GM19193 (cell line): Measurements from ENCODE around the gene HUNK.

Source experiments
- POLR2A ChIP-seq: IDR thresholded peaks from 4 replicates; pipeline ENCODE4 v1.6.1; 2011; ENCODE audit not compliant: insufficient read depth, insufficient read length; ENCODE audit errors: extremely low read depth

HUNK gene

DNA sequence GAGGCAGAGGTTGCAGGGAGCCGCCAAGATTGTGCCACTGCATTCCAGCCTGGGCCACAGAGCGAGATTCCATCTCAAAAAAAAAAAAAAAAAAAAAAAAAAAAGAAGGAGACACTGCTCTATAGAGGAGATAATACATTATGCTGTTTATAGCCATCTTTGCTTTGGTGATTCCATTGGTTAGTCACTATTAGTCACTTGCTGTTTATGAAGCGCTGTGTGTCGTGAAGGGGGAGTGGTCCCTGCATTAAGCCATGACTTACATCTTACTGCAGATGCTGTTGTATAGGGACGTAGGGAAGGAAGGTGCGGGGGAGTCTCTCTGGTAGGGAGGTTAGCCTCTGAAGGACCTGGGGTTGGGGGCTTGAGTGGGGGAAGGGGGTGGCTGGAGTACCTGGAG, 48.3 kb downstream of the HUNK start:
- no peak for TF ChIP-seq POLR2A

DNA sequence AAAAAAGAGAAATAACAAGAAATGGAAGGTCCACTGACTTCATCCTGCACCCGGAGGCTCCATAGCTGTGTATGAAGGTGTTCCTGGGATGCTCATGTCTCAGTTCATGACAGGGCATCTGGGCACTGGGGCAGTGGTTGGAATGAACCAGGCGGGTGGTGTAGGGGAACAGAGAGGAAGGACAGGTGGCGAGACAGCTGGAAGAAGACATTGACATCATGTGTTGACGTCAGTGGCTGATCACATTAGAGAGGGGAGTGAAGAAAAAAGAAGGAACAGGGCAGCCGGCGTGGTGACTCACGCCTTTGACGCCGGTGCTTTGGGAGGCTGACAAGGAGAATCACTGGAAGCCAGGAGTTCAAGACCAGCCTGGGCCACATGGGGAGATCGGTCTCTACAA, 50.1 kb downstream of the HUNK start:
- TF ChIP-seq POLR2A, result no peak

DNA sequence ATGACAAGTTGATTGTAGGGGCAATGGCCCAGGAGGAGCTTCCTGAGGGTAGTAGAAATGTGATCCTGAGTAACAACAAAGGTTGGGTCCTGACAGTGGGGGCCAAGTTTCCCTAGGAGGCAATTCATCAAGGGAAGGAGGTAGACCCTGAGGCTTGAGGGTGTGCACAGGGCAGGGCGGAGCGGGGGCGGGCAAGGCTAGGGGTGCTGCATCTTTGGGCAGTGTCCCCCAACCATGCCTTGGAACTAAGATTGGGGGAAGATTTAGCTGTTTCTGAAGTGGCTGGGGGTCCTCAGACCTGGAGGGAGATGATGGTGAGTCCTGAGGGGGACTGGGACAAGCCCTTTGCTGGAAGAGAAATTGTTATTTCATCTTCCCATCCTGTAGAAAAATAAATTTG, 50.9 kb downstream of the HUNK start:
- no peak for TF ChIP-seq POLR2A

DNA sequence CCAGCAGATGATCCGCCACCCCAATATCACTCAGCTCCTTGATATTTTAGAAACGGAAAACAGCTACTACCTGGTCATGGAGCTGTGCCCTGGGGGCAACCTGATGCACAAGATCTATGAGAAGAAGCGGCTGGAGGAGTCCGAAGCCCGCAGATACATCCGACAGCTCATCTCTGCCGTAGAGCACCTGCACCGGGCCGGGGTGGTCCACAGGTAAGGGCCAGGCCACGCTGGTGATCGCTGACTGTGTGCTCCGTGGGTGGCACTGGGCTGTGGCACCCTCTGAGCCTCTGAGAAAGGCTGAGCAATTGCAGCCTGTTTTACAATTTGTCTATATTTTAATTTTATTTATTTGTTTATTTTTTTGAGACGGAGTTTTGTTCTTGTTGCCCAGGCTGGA, 51.7 kb downstream of the HUNK start:
- TF ChIP-seq POLR2A, result no peak

DNA sequence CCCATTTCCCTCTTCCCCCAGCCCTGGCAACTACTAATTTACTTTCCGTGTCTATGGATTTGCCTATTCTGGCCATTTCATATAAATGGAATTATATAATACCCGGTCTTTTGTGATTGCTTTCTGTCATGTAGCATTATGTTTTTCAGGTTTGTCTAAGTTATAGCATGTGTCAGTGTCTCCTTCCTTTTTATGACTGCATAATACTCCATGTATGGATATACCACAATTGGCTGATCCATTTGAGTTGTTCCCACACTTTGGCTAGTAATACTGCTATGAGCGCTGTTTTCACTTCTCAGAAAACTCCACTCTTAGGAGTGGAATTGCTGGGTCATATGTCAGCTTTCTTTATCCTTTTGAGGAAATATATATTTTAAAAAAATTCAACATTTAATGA, 53.7 kb downstream of the HUNK start:
- TF ChIP-seq POLR2A, result no peak

DNA sequence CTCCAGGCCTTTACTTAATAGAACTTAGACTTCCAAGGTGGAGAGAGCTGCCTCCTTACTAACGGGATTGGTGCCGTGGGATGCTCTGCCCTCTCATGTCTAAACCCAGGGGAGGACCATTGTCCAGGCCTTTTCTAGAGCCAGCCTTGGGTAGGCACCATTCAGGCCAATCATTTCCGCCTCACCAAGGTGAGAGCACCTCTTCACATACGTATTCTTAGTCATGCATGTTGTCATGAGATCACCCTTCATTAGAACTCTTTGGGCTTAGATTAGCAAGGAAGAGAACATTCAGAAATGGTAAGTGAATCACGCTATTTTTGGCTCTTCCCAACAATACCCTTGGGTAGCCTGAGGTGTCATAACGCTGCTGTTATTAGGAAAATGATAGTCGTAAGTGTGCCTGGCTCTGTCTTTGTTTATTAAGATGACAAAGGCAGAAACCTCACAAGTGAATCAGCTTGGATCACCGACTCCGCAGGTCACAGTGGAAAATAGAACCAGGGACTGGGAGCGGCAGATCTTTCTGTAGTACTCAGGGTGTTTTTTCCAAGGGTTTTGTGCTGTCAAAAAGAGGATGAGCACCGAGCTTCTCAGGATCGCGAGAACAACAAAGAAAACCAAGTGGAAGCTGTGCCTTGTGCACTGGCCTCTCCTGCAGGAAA, 55.0 kb downstream of the HUNK start:
- no peak for TF ChIP-seq POLR2A

DNA sequence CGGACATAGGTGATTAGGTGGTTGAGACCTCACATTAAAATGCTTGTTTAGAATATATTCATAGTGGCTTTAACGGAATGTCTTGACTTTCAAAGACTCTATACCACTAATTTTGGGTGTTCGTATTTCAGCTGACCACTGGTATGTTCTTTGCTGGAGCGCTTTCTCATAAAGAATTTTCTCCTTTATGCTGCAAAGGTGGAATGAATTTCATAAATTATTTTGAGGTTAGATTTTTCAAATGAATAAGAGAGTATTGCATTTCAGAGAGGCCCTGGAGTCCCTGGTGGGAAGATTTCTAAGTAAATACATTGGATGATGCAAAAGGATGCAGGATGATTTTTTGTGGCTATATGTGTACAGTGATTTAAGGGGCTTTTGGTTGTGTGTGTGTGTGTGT, 55.8 kb downstream of the HUNK start:
- no peak for TF ChIP-seq POLR2A

DNA sequence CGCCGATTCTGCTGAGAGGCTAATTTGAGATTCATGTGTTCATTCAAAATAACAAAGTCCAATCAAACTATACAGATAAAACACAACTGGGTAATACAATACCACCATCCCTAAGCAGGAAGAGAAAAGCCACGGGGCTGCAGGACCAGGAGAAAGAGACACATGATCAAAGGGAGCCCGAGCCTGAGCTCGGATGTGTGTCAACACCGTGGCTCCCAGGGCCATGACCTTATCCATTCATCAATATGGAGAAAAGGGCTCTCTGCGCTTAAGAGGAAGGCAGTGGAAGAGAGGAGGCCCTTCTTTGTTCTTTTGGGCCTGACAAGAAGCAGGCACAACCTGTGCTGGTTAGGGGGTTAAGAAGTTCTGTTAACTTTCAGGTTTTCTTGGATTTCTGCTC, 56.7 kb downstream of the HUNK start:
- TF ChIP-seq POLR2A, result no peak

DNA sequence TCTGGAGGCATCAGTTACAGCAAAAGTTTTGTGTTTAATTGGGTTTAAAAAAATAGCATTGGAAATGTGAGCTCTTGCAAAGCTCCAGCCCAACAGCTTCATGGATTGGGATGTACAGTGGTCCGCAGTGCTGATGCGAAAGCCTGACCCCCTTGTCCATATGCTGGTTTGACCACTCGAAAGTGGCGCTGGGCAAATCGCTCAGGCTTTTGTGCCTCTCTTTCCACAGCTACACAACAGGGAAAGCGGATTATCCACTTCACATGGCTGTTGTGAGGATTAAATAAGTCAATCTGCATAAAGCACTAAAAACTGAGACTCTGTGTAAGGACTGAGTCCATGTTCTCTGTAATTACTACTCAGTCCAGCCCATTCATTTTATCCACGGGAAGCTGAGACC, 57.2 kb downstream of the HUNK start:
- TF ChIP-seq POLR2A, result no peak

DNA sequence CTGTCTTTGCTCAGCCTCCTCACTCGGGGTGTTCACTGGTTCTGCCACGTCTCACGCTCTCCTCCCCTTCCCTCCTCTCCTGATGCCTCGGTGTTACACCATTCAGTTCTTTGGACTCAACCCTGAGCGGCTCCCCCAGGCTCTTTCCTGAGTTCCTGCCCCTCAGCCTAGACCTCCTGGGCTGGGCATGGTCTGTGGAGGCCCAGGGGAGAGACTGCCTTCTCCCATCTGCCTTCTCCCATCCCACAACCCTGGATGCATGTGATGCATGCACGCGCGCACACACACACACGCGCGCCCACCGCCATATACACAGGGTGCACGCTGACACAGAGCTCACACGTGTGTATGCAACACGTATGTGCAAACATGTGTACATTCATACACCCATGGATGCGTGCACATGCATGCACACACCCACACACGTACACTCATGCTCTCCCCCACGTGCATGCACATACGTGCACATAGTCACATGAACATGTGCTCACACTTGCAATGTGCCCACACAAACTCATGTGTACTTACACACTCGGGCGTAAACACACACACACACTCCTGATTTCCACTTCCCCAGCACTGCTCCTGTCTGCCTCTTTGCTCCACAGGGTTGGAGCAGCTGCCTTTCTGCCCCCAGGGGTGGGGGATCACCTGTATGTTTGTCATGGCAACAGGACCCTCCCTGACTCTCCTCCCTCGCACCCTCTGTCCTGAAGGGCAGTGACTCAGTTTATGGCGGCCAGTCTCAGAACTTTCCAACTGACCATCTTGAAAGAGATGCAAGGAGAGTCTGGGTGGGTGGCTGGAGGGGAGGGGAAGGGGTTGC, 59.0 kb downstream of the HUNK start:
- TF ChIP-seq POLR2A, result no peak

DNA sequence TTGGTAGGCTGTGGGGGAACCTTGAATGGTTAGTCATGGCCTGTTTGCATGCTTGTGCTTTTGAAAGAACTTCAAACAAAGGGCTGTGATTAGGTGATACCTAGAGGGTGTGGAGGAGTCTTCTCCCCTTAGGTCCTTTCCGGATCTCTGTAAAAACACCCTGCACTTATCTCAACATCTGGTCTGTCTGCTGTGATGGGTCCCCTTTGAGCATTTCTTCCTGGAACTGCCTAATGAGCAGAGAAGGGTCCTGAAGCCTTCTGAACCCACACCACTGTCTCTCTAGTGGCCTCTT, 59.6 kb downstream of the HUNK start:
- no peak for TF ChIP-seq POLR2A

DNA sequence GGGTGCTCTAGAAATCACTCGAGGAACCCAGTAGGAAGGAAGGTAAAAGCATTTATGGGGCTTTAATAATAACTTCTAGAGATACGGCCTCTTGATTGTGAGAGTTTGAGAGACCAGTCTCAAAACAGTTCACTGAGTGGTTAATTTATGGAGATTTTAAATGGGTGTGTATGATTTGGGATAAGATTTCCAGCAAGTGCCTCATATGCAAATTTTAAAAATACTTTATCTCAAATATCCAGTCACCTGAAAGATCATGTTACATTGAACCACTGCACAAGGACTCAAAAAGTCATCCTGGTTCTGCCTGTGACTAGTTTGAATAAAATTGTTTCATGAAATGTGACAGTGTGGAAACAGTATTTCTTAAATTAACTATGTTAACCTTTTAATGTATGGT, 64.5 kb downstream of the HUNK start:
- TF ChIP-seq POLR2A, result no peak

DNA sequence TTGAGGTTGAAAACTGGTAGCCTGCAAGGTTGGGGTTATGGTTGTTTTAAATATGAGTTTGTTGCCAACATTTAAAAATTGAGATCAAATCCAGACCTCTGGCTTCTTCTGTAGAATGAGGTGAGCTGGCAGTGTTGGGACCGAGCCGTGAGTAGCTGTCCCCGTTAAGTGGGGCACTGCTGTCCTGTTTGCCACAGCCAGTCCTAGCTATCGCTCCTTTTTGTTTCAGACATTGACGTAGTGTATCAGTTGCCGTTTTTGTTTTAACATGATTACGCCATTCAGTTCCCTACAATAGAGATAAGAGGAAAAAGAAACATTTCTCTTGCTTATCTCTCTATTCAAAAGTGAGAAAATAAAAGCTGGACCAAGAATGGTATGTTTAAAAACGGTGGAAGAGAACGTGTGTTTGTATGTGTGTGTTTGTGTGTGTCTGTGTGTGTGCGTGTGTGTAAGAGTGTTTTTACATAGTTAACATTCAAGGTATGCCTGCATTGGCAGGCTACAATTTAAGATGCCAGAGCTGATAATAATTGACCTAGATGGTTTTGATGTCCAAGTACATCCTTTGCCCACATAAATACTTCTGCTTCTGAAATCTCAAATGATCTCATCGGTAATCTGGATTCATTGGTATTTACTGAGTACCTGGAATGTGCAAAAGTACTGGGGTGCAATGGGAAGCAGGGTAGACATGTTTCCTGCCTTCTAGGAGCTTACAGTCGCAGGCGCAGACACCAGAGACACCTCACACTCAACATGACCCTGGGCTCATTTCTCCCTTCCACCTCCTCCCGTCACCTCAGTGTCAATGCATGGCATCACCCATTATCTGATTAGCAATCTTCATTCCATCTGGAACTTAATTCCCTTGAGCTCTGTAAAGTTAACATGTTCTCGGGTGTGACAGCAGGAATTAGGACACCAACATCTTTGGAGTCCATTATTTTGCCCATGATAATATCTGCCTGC, 65.8 kb downstream of the HUNK start:
- no peak for TF ChIP-seq POLR2A

DNA sequence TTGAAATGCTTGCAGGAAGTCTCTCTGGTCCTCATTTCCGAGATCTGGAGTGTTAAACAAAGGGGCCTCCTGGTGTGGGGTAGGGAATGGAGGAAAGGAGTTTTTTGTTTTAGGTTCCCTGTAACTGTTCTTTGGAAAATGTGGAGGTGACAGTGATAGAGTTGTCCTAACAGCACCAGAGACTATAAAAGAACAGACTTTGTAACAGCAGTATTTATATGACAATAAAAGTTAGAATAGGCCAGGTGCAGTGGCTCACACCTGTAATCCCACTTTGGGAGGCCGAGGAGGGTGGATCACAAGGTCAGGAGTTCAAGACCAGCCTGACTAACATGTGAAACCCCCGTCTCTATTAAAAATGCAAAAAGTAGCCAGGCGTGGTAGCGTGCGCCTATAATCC, 68.9 kb downstream of the HUNK start:
- TF ChIP-seq POLR2A, result no peak

DNA sequence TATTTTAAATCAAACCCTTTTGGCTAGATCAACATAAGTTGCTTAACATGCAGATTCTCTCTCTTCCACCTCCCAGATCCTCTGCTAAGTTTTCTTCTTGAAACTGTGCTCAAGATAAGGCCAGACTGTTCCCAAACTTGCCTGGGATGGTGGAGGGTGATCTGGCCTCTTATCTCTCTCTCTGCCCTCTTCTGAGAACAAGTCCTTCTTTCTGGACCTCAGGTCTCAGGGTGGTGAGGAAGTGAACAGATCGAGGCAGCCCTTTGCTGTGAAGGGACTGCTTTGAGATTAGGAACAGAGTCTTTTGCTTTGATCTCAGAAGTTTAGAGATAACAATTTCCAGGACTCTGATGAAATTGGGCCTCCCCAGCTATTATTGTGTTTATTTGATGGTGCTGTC, 70.7 kb downstream of the HUNK start:
- no peak for TF ChIP-seq POLR2A

DNA sequence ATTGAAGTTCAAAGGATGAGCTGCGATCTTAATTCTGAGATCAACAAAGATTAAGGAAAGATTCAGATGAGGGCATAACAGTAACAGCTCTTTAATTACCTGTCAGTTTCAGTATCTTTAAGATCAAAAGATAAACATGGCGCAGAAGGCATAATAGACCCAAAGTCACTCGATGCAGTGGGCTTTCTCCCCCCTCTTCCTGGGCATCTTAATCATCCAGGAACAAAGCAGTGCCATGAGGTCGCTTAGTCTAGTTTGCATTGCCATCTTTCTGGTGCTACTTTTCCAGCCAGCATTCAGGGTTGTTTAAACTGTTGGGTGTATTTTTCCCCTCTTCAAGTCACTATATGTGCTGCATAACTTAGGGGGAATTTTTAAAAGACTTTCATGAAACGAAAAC, 72.3 kb downstream of the HUNK start:
- no peak for TF ChIP-seq POLR2A

DNA sequence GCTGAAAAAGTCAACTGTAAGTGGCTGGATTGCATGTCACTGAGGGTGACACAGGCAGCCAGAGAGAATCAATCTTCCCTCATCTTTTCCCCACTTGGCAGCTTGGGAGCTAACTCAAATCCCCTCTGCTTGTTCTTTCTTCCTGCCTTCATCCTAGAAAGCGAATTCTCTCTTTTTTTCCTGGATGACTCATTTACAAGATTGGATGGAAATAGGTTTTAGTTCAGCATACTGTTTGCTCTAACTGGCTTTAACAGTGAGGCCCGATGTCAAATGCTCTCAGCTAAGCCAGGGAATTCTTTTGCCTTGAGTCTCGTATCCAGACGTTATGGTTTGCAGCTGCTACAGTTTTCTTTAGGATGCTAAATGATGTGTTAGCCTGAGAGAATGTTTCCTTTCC, 72.7 kb downstream of the HUNK start:
- TF ChIP-seq POLR2A, result no peak

DNA sequence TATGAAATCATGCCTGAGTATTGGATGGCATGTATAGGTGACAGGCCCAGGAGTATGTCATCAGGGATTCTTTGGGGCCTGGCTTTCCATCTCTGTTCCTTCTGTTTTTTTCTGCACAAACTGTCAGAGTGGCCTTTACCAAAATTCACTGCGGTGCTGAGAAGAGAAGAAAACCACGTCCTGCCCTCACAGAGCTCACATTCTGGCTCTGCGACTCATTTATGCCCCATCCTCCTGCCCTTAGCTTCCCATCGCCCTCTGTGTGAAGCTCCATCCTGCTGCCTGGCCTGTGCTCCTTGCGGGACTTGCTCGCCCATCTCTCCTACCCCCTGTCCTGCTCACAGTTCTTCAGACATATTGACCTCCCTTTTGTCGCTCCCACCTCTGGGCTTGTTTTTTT, 73.4 kb downstream of the HUNK start:
- no peak for TF ChIP-seq POLR2A
